Effector memory CD4-positive, alpha-beta T cell (primary cell): ENCODE measurements around the gene PARD3B.

Source experiments
- DNase-seq, 3 donors: peaks; one replicate each; pipeline ENCODE4 v3.0.0-alpha.2; 2020
- H3K27ac ChIP-seq: 2 replicates; pipeline ENCODE4 v1.7.0; 2013; ENCODE audit warnings: mild to moderate bottlenecking, low read length, moderate library complexity; ENCODE audit not compliant: insufficient read depth, poor library complexity, severe bottlenecking
- H3K27me3 ChIP-seq: replicated peaks from 2 replicates; pipeline ENCODE4 v1.7.0; 2013; ENCODE audit warnings: mild to moderate bottlenecking, low read length; ENCODE audit not compliant: insufficient read depth, control insufficient read depth, poor library complexity, severe bottlenecking
- H3K36me3 ChIP-seq: 2 replicates; pipeline ENCODE4 v1.7.0; 2013; ENCODE audit warnings: mild to moderate bottlenecking, low read length, moderate library complexity; ENCODE audit not compliant: control insufficient read depth, insufficient read depth
- H3K4me1 ChIP-seq: 2 replicates; pipeline ENCODE4 v1.7.0; 2013; ENCODE audit warnings: low read length, mild to moderate bottlenecking; ENCODE audit not compliant: control insufficient read depth, insufficient read depth, poor library complexity, severe bottlenecking
- H3K4me3 ChIP-seq: 2 replicates; pipeline ENCODE4 v1.7.0; 2013; ENCODE audit warnings: low read length, low read depth, mild to moderate bottlenecking; ENCODE audit not compliant: insufficient read depth, poor library complexity, severe bottlenecking
- H3K9me3 ChIP-seq: 2 replicates; pipeline ENCODE4 v1.7.0; 2013; ENCODE audit warnings: mild to moderate bottlenecking, low read length, moderate library complexity; ENCODE audit not compliant: control insufficient read depth

Gene PARD3B

DNA sequence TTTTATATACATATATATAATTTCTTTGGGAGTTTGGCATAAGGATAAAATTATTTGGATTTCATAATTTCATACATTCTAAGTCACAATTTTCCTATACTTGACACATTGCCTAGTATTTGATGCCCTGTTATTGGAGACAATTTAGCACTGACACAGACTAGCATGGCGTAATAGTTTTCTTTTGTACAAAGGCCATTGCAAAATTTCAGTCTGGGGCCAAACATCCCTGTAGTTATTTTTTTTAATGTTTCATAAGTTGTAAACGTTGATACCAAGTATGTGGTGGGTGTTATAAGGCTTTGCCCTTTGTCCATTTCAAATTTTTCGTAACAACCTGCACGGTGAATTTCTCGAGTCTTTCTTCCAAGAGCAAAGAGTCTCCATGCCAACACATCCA is 1041.4 kb downstream of the PARD3B start:
- no peaks in the 10 kb centered on the region for H3K9me3 ChIP-seq
- H3K27me3 ChIP-seq = no peaks in the 10 kb centered on the region
- H3K36me3 ChIP-seq = no peaks in the 10 kb centered on the region
- no peak overlapping the region for H3K27ac ChIP-seq
- no peak for DNase-seq
- no peaks in the 10 kb centered on the region for H3K4me1 ChIP-seq
- H3K4me3 ChIP-seq = no peak overlapping the region

DNA sequence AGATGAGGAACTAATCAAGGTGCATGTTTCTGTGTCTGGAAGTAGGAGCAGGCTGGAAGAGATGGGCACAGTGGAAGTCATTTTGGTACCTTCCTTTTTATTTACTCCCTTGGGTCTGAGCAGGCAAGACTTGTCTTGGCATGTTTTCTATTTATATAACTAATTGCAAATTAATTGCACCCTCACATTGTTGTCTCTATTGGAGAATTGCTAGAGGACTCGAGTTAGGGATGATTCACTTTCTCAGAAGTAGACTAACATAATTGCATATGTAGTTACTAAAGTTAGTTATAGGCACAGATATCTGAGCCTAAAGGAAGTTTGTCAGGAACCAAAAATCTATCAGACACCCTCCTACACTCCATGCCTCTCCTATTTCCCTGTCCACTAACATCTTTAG is 1044.2 kb downstream of the PARD3B start:
- Histone ChIP-seq H3K27ac (no peak overlapping the region), H3K27me3 (no peaks in the 10 kb centered on the region), H3K36me3 (no peaks in the 10 kb centered on the region), H3K4me3 (no peak overlapping the region), H3K9me3 (no peaks in the 10 kb centered on the region), H3K4me1 (no peaks in the 10 kb centered on the region)
- DNase-seq = no peak

- Histone ChIP-seq H3K27me3 (no peaks in the 10 kb centered on the region), H3K9me3 (no peaks in the 10 kb centered on the region), H3K4me1 (no peaks in the 10 kb centered on the region), H3K27ac (no peak overlapping the region), H3K4me3 (no peak overlapping the region), H3K36me3 (no peaks in the 10 kb centered on the region)
- DNase-seq = no peak
These were observed 1045.5 kb downstream of the PARD3B start for GRCh38 chr2:205590759-205591158.

- no peaks in the 10 kb centered on the region for H3K9me3 ChIP-seq
- H3K27ac ChIP-seq = no peak overlapping the region
- no peaks in the 10 kb centered on the region for H3K4me1 ChIP-seq
- no peak for DNase-seq
- H3K27me3 ChIP-seq = no peaks in the 10 kb centered on the region
- no peak overlapping the region for H3K4me3 ChIP-seq
- no peaks in the 10 kb centered on the region for H3K36me3 ChIP-seq
These were observed 1048.6 kb downstream of the PARD3B start for GRCh38 chr2:205593891-205594290.

DNA sequence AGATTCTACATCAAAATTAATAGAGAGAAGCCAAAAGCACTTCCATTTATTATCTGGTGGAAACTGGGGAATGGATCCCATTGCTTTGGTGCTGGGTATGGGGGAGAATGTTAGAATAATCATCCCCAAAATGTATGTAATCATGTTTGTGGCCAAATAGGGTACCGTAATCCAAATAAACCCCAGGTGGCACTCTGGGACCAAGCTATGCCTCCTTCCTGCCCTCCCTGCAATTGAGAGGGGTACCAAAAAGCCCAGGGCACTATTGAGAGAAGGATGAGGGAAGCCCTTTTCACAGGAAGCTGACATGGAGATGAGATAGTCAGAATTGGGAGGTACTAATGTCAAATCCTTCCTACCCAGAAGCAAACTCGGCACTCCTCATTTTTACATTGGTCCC is 1051.3 kb downstream of the PARD3B start:
- H3K4me3 ChIP-seq = no peak overlapping the region
- H3K36me3 ChIP-seq = no peaks in the 10 kb centered on the region
- no peaks in the 10 kb centered on the region for H3K4me1 ChIP-seq
- no peaks in the 10 kb centered on the region for H3K27me3 ChIP-seq
- DNase-seq = no peak
- no peak overlapping the region for H3K27ac ChIP-seq
- H3K9me3 ChIP-seq = no peaks in the 10 kb centered on the region

- Histone ChIP-seq H3K9me3 (no peaks in the 10 kb centered on the region), H3K27me3 (no peaks in the 10 kb centered on the region), H3K4me1 (no peaks in the 10 kb centered on the region), H3K36me3 (no peaks in the 10 kb centered on the region), H3K27ac (no peak overlapping the region), H3K4me3 (no peak overlapping the region)
- no peak for DNase-seq
These were observed 1060.5 kb downstream of the PARD3B start for GRCh38 chr2:205605638-205606304.

GRCh38 chr2:205607146-205607545 is 1061.9 kb downstream of the PARD3B start:
- H3K4me3 ChIP-seq = no peak overlapping the region
- no peaks in the 10 kb centered on the region for H3K27me3 ChIP-seq
- H3K4me1 ChIP-seq = no peaks in the 10 kb centered on the region
- DNase-seq = no peak
- no peaks in the 10 kb centered on the region for H3K9me3 ChIP-seq
- H3K36me3 ChIP-seq = no peaks in the 10 kb centered on the region
- no peak overlapping the region for H3K27ac ChIP-seq

DNA sequence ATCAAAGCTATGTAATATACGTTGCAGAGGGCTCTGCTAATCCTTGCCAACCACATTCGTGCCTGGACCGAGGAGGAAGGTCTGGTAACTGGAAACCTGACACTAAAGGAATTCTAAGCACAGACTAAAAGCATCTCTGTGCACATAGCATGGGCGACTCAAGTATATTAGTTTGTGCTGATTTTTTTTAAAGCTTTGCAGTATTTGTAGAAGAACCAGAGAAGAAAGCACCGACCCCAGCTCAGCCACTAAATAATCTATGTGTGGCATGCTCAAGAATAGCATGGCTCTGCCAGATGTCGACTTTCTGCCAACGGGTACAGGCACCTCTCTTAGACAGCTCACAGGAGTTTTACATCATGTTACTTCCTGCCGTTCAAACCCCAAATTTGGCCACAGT is 1063.8 kb downstream of the PARD3B start:
- Histone ChIP-seq H3K4me1 (no peaks in the 10 kb centered on the region), H3K27me3 (no peaks in the 10 kb centered on the region), H3K4me3 (no peak overlapping the region), H3K36me3 (no peaks in the 10 kb centered on the region), H3K27ac (no peak overlapping the region), H3K9me3 (no peaks in the 10 kb centered on the region)
- DNase-seq = no peak

GRCh38 chr2:205610437-205610836 is 1065.2 kb downstream of the PARD3B start:
- DNase-seq = no peak
- no peaks in the 10 kb centered on the region for H3K9me3 ChIP-seq
- no peaks in the 10 kb centered on the region for H3K36me3 ChIP-seq
- H3K27ac ChIP-seq = no peak overlapping the region
- no peaks in the 10 kb centered on the region for H3K4me1 ChIP-seq
- H3K27me3 ChIP-seq = no peaks in the 10 kb centered on the region
- H3K4me3 ChIP-seq = no peak overlapping the region

DNA sequence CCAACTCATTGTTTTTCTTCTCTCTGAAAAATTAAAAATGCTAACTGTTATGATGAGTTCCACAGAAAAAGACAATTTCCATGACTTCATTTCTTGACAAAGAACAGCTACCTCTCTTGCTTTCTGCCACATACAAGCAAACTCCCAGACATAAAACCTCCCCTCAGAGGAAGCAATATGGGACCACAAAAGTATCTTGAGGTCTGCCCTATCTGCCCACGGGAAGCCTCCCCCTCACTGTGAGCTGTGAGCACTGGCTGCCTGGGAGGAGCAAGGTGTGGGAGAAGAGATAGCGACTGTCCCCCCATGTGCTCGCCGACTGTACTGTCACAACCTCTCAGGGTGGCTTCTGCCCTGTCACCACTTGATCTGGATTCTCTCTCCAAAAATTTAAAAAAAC is 1067.4 kb downstream of the PARD3B start:
- DNase-seq = no peak
- Histone ChIP-seq H3K4me3 (no peak overlapping the region), H3K4me1 (no peaks in the 10 kb centered on the region)

More for the DNA sequence above, 1067.4 kb downstream of the PARD3B start:
- Histone ChIP-seq H3K27me3 (no peaks in the 10 kb centered on the region), H3K9me3 (no peaks in the 10 kb centered on the region), H3K27ac (no peak overlapping the region), H3K36me3 (no peaks in the 10 kb centered on the region)
